HCT116 (cell line): ENCODE measurements around the gene TMEM54. TPM values are rescaled to one million over a fixed set of nuclear protein-coding genes. Genes with fewer than 3 reads are reported as not detected.

Experiments used
- ATAC-seq: fragments of 200-7000 bp; cut with Tn5 transposase; 2 replicates; pipeline ENCODE4 v1.9.1; 2020; ENCODE audit warnings: mild to moderate bottlenecking, moderate library complexity
- BruUV-seq: library from RNA; stranded (reverse); fragments of 400-500 nt; replicated peaks from 2 replicates; lab custom pipeline; 2021; lab: Mats Ljungman, UMichigan
- CTCF ChIA-PET: fragments of 300-600 bp; sonication (Branson Sonifier 250); formaldehyde crosslinking; loops from one replicate; lab custom pipeline; 2021; ENCODE audit warnings: antibody characterized with exemption; lab: Charles Lee
- POLR2A ChIA-PET: fragments of 300-600, 350-600 bp; sonication (Branson Sonifier 250); formaldehyde crosslinking; loops from one replicate; lab custom pipeline; 2021; ENCODE audit warnings: antibody characterized with exemption; lab: Charles Lee
- RAD21 ChIA-PET, 2 experiments: fragments of 300-600 bp; sonication (Branson Sonifier 250); formaldehyde crosslinking; loops; one replicate each; lab custom pipeline; 2023; ENCODE audit warnings: low total read pairs in 2 of 2; ENCODE audit not compliant: uncharacterized antibody in 2 of 2, unreplicated experiment in 2 of 2, low non-redundant PET in 1 of 2; lab: Charles Lee
- DNase-seq: peaks from one replicate; pipeline ENCODE4 v3.0.0-alpha.2; 2010; ENCODE audit warnings: low read depth, low spot score
- H2AFZ ChIP-seq: fragments of 200-600 bp; shearing (Covaris generic), sonication (generic); 2 replicates; pipeline ENCODE4 v1.6.1; 2017; ENCODE audit warnings: low read depth, mixed run types, mixed read lengths, antibody characterized with exemption, low read length; ENCODE audit not compliant: poor library complexity, severe bottlenecking
- H3K27ac ChIP-seq: 2 replicates; pipeline ENCODE4 v1.5.1; 2012; ENCODE audit warnings: low read depth, low read length
- H3K27me3 ChIP-seq: fragments of 200-600 bp; sonication (generic); 2 replicates; pipeline ENCODE4 v1.6.1; 2016; ENCODE audit warnings: mixed run types, low read length, mixed read lengths; ENCODE audit not compliant: insufficient read depth
- H3K36me3 ChIP-seq, 2 experiments: fragments of 200-500 bp in 1 of 2; fragments of 200-600 bp in 1 of 2; sonication (Bioruptor generic) in 1 of 2; sonication (generic) in 1 of 2; 2 replicates each; pipeline versions ENCODE4 v1.5.1 to v1.6.1; 2014 to 2016; ENCODE audit warnings: low read length in 2 of 2, inconsistent platforms in 1 of 2, mixed read lengths in 1 of 2, mixed run types in 1 of 2; ENCODE audit not compliant: insufficient read depth in 2 of 2, control insufficient read depth in 1 of 2
- H3K4me1 ChIP-seq, 2 experiments: fragments of 200-600 bp in 1 of 2; sonication (generic) in 1 of 2; 2 replicates each; pipeline versions ENCODE4 v1.5.1 to v1.6.1; 2012 to 2017; ENCODE audit warnings: low read length in 2 of 2, inconsistent platforms in 1 of 2, mild to moderate bottlenecking in 1 of 2, mixed read lengths in 1 of 2, mixed run types in 1 of 2, moderate library complexity in 1 of 2; ENCODE audit not compliant: insufficient read depth in 2 of 2, control insufficient read depth in 1 of 2
- H3K4me2 ChIP-seq: fragments of 200-600 bp; sonication (generic); 2 replicates; pipeline ENCODE4 v1.6.1; 2017; ENCODE audit warnings: mixed run types, low read length, mixed read lengths
- H3K4me3 ChIP-seq, 2 experiments: fragments of 200-600 bp in 1 of 2; sonication (generic) in 1 of 2; replicated peaks in 1 of 2; 2 replicates each; pipeline ENCODE4 v1.5.1; 2011 to 2016; ENCODE audit warnings: low read length in 2 of 2, control low read depth in 1 of 2, low read depth in 1 of 2, mild to moderate bottlenecking in 1 of 2, mixed read lengths in 1 of 2, mixed run types in 1 of 2
- H3K79me2 ChIP-seq: fragments of 200-600 bp; sonication (generic); 2 replicates; pipeline ENCODE4 v1.6.1; 2017; ENCODE audit warnings: mild to moderate bottlenecking, mixed run types, low read length, moderate library complexity, mixed read lengths; ENCODE audit not compliant: insufficient read depth
- H3K9ac ChIP-seq: fragments of 200-600 bp; sonication (generic); 2 replicates; pipeline ENCODE4 v1.6.1; 2016; ENCODE audit warnings: low read length, mixed read lengths
- H3K9me2 ChIP-seq: fragments of 200-600 bp; sonication (generic), shearing (Covaris generic); 2 replicates; pipeline ENCODE4 v1.6.1; 2017; ENCODE audit warnings: mixed run types, mild to moderate bottlenecking, moderate library complexity; ENCODE audit not compliant: insufficient read depth
- H3K9me3 ChIP-seq, 2 experiments: fragments of 200-500 bp in 1 of 2; fragments of 200-600 bp in 1 of 2; sonication (Bioruptor generic) in 1 of 2; sonication (generic) in 1 of 2; 2 replicates each; pipeline ENCODE4 v1.6.1; 2014 to 2017; ENCODE audit warnings: low read length in 2 of 2, mixed read lengths in 2 of 2, inconsistent platforms in 1 of 2, low read depth in 1 of 2, mild to moderate bottlenecking in 1 of 2, mixed run types in 1 of 2, moderate library complexity in 1 of 2; ENCODE audit not compliant: control insufficient read depth in 1 of 2, insufficient read depth in 1 of 2
- H4K20me1 ChIP-seq: fragments of 200-600 bp; sonication (generic), shearing (Covaris generic); 2 replicates; pipeline ENCODE4 v1.6.1; 2017; ENCODE audit warnings: mixed run types, mild to moderate bottlenecking, moderate library complexity; ENCODE audit not compliant: insufficient read depth
- ATF3 ChIP-seq: IDR thresholded peaks from 2 replicates; pipeline ENCODE4 v1.6.1; 2012
- CBX3 ChIP-seq: IDR thresholded peaks from 2 replicates; pipeline ENCODE4 v1.6.1; 2012; ENCODE audit warnings: low read depth
- CEBPB ChIP-seq: IDR thresholded peaks from 2 replicates; pipeline ENCODE4 v1.6.1; 2012; ENCODE audit warnings: low read depth
- EGR1 ChIP-seq: IDR thresholded peaks from 2 replicates; pipeline ENCODE4 v1.6.1; 2012; ENCODE audit warnings: low read depth
- ELF1 ChIP-seq: IDR thresholded peaks from 2 replicates; pipeline ENCODE4 v1.6.1; 2012; ENCODE audit warnings: low read depth, borderline replicate concordance
- EZH2 ChIP-seq: fragments of 200-600 bp; sonication (generic); IDR thresholded peaks from 2 replicates; pipeline ENCODE4 v1.6.1; 2017; ENCODE audit warnings: antibody characterized with exemption, mixed run types
- EZH2phosphoT487 ChIP-seq: fragments of 200-600 bp; IDR thresholded peaks from 2 replicates; pipeline ENCODE4 v1.6.1; 2018; ENCODE audit warnings: antibody characterized with exemption, borderline replicate concordance
- MAX ChIP-seq: IDR thresholded peaks from 2 replicates; pipeline ENCODE4 v1.6.1; 2012
- POLR2A ChIP-seq: IDR thresholded peaks from 2 replicates; pipeline ENCODE4 v1.7.0; 2011; ENCODE audit warnings: borderline replicate concordance; ENCODE audit not compliant: insufficient read depth, insufficient read length; ENCODE audit errors: extremely low read depth
- REST ChIP-seq: IDR thresholded peaks from 2 replicates; pipeline ENCODE4 v1.6.1; 2012; ENCODE audit warnings: low read depth
- SP1 ChIP-seq: IDR thresholded peaks from 2 replicates; pipeline ENCODE4 v1.6.1; 2012; ENCODE audit warnings: low read depth
- SRF ChIP-seq: IDR thresholded peaks from 2 replicates; pipeline ENCODE4 v1.6.1; 2012; ENCODE audit warnings: low read depth
- TCF7L2 ChIP-seq: IDR thresholded peaks from 2 replicates; pipeline ENCODE4 v1.7.0; 2011; ENCODE audit warnings: borderline replicate concordance, inconsistent platforms; ENCODE audit not compliant: insufficient read depth, insufficient read length; ENCODE audit errors: extremely low read depth
- YY1 ChIP-seq: IDR thresholded peaks from 2 replicates; pipeline ENCODE4 v1.6.1; 2011; ENCODE audit warnings: low read length, low read depth, moderate library complexity, mild to moderate bottlenecking; ENCODE audit not compliant: insufficient replicate concordance; ENCODE audit errors: extremely low read depth
- ZBTB33 ChIP-seq: IDR thresholded peaks from 2 replicates; pipeline ENCODE4 v1.6.1; 2011; ENCODE audit warnings: mild to moderate bottlenecking, low read length, moderate library complexity; ENCODE audit not compliant: insufficient replicate concordance; ENCODE audit errors: extremely low read depth
- ZFX ChIP-seq: fragments of 450-650 bp; IDR thresholded peaks from 2 replicates; pipeline ENCODE4 v1.6.1; 2017
- ZNF274 ChIP-seq: fragments of 200-500 bp; sonication (Bioruptor generic); IDR thresholded peaks from 2 replicates; pipeline ENCODE4 v1.6.1; 2014; ENCODE audit warnings: mild to moderate bottlenecking, low read depth, low read length, inconsistent platforms
- intact Hi-C: fragments of 100-400 bp; cut with micrococcal nuclease; formaldehyde crosslinking; loops from 2 replicates; pipeline ENCODE4 v1.10.0; 2022
- total RNA-seq: library from RNA; stranded (reverse); gene quantifications from one replicate; pipeline ENCODE4 v1.2.1, GENCODE V29; 2021; ENCODE audit not compliant: unreplicated experiment

Gene TMEM54
- total RNA-seq, 1 experiment from 2014 or later, result 121 TPM

- no TSS peak for BruUV-seq
- Histone ChIP-seq H3K4me3 (no peak overlapping the region), H3K4me1 (peaks cover 11 to 25% of the 10 kb centered on the region in 2 experiments; a peak in 3 of 4 replicates), H3K36me3 (peaks cover 0 to 8% of the 10 kb centered on the region in 2 experiments; a peak in 2 of 4 replicates), H3K27ac (no peak overlapping the region), H3K9me3 (no peaks in the 10 kb centered on the region), H3K27me3 (no peaks in the 10 kb centered on the region), H4K20me1 (no peaks in the 10 kb centered on the region), H3K9ac (no peak overlapping the region), H3K79me2 (peaks cover 6% of the 10 kb centered on the region; the same call in 1 of the 2 replicates), H3K4me2 (no peak overlapping the region), H2AFZ (no peak overlapping the region), H3K9me2 (no peaks in the 10 kb centered on the region)
- intact Hi-C loops, result no loop called here
- POLR2A ChIA-PET, result no interaction called here
- TF ChIP-seq SRF (no peak), ZBTB33 (no peak), TCF7L2 (no peak), EZH2phosphoT487 (no peak), POLR2A (no peak), ELF1 (no peak), REST (no peak), ZFX (no peak), CEBPB (no peak), YY1 (no peak), ATF3 (no peak), SP1 (no peak), EGR1 (no peak), ZNF274 (no peak), CBX3 (no peak), MAX (no peak), EZH2 (no peak)
- no peak for DNase-seq
- CTCF ChIA-PET, result interaction anchor here (1.0 kb wide), 1 partner anchor 10 kb away, joined by 3 read pairs; the partner anchor contains the start of gene HPCA
- RAD21 ChIA-PET, result no interaction called here
- ATAC-seq, result no peak
Observed at GRCh38 chr1:32896451-32896850, 4.7 kb downstream of the TMEM54 start.
